Tibial nerve (tissue), 4 donors: Measurements from ENCODE around the gene SNX8. TPM values are rescaled to one million over a fixed set of nuclear protein-coding genes. Genes with fewer than 3 reads are reported as not detected.

ENCODE experiments used
- DNase-seq, 2 donors: peaks; one replicate each; pipeline ENCODE4 v3.0.0-alpha.2; 2019; ENCODE audit warnings: low spot score in 2 of 2
- H3K27ac ChIP-seq, 4 donors: fragments of 200-600 bp; sonication (generic) in 3 of 4; one replicate each; pipeline ENCODE4 v1.5.1; 2017 to 2019; ENCODE audit warnings: mild to moderate bottlenecking in 1 of 4
- H3K27me3 ChIP-seq, 2 donors: fragments of 200-600 bp; sonication (generic) in 1 of 2; one replicate each; pipeline versions ENCODE4 v1.5.1 to v1.6.0; 2017 to 2019
- H3K36me3 ChIP-seq, 3 donors: fragments of 200-600 bp; sonication (generic); one replicate each; pipeline ENCODE4 v1.5.1; 2018 to 2019
- H3K4me1 ChIP-seq, 4 donors: fragments of 200-600 bp; sonication (generic) in 3 of 4; one replicate each; pipeline ENCODE4 v1.5.1; 2017 to 2019
- H3K4me3 ChIP-seq, 4 donors: fragments of 200-600 bp; sonication (generic) in 3 of 4; one replicate each; pipeline ENCODE4 v1.5.1; 2017 to 2019; ENCODE audit warnings: mild to moderate bottlenecking in 1 of 4, moderate library complexity in 1 of 4
- H3K9me3 ChIP-seq, 4 donors: fragments of 200-600 bp; sonication (generic) in 3 of 4; one replicate each; pipeline ENCODE4 v1.5.1; 2017 to 2019
- CTCF ChIP-seq, 5 experiments: fragments of 200-600 bp in 3 of 5; fragments of 450-650 bp in 2 of 5; sonication (generic) in 3 of 5; IDR thresholded peaks; one replicate each; pipeline ENCODE4 v1.5.1; 2016 to 2019; ENCODE audit warnings: antibody characterized with exemption in 5 of 5, mild to moderate bottlenecking in 3 of 5, moderate library complexity in 2 of 5
- EP300 ChIP-seq, 2 donors: sonication (generic); formaldehyde crosslinking; IDR thresholded peaks; one replicate each; pipeline ENCODE4 v1.6.1; 2017; ENCODE audit warnings: antibody characterized with exemption in 2 of 2, mild to moderate bottlenecking in 1 of 2
- POLR2A ChIP-seq, 2 donors: fragments of 450-650 bp; IDR thresholded peaks; one replicate each; pipeline ENCODE4 v1.6.1; 2017; ENCODE audit warnings: antibody characterized with exemption in 2 of 2, mild to moderate bottlenecking in 2 of 2, moderate library complexity in 2 of 2
- WGBS, 2 donors: methylation state at CpG; one replicate each; pipeline ENCODE4 v1.1.5; 2018; 5-methylcytosine and 5-hydroxymethylcytosine counted together
- total RNA-seq, 4 donors: library from RNA; depleted of rRNA; stranded (reverse); fragments of >200 nt; gene quantifications; one replicate each; pipeline ENCODE4 v1.1.0, GENCODE V29; 2016

The SNX8 gene
- total RNA-seq, 4 donors from 2014 or later = 8.6 to 39.6 (median 18.9) TPM

DNA sequence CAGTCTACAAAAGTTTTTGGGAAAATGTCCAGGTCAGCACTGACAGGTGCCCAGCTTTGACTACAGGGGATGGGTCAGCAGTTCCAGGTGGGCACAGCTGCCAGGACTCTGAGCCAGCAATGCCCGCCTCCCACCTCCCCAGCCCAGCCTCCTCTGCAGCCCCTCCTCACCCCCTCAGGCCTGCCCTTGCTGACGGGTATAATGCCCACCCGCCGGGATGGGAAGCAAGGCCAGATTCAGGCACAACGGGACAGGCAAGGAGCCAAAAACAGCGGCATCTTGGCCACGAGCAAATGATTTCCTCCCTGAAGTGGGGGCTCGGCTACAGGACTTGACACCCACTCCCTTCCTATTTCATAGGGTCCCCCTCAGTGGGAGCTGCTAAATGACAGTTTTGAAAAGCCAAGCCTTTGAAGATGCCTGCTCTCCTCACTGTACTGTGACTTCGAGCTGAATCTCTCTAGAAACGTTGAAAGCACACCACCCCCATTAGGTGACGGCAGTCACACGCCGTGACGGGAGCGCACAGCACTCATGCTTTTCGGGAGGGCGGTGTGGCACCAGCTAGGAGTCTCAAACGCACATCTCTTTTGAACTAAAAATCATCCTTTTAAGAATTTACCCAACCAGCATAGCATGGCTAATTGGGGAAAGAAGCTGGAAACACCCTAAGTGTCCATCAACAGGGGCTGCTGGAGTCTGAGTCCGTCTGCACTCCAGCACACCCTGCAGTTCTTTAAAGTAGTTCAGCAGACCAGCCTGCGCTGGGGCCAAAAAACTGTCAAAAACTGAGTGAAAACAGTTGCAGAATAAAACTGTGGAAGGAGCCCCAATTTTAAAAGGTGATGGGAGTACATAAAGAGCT is 111.1 kb downstream of the SNX8 start:
- Histone ChIP-seq H3K4me3 (no peak overlapping the region), H3K9me3 (no peaks in the 10 kb centered on the region), H3K27me3 (no peaks in the 10 kb centered on the region), H3K4me1 (peaks cover 0 to 9% (median 0%) of the 10 kb centered on the region in 4 donors), H3K27ac (no peak overlapping the region), H3K36me3 (peaks cover 0 to 61% (median 0%) of the 10 kb centered on the region in 3 donors)
- no peak for DNase-seq
- 76 to 79% methylated on average over 19 to 20 of the region's 20 CpGs for WGBS, 2 donors
- TF ChIP-seq CTCF (IDR thresholded peaks at IDR 0.05) = no peak
- no peak for TF ChIP-seq POLR2A (IDR thresholded peaks at IDR 0.05)
- no peak for TF ChIP-seq EP300 (IDR thresholded peaks at IDR 0.05)

DNA sequence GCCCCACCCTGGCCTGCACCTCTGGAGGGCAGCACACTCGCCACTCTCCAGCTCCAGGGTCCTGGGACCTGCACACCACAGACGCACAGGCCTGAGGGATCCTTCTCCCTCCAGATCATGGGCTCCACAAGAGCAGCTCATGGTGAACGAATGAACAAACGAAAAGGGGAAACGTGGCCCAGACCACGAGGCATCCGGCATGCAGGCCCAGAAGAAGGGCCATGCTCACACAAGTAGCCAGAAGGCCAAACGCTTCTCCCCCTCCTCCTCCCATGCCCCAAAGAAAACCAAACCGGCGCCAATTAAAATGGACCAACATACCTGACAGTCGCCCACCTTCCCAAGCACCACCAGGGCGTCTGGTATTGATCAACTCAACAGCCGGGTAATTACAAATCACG is 111.9 kb downstream of the SNX8 start:
- DNase-seq = no peak
- no peak overlapping the region for H3K27ac ChIP-seq
- 83 to 89% methylated on average over 14 of the region's 14 CpGs for WGBS, 2 donors
- H3K4me3 ChIP-seq = no peak overlapping the region
- peaks cover 0 to 60% (median 0%) of the 10 kb centered on the region in 3 donors for H3K36me3 ChIP-seq
- TF ChIP-seq EP300 (IDR thresholded peaks at IDR 0.05) (no peak), CTCF (IDR thresholded peaks at IDR 0.05) (no peak), POLR2A (IDR thresholded peaks at IDR 0.05) (no peak)
- H3K9me3 ChIP-seq = no peaks in the 10 kb centered on the region
- H3K4me1 ChIP-seq = peaks cover 0 to 9% (median 0%) of the 10 kb centered on the region in 4 donors
- H3K27me3 ChIP-seq = no peaks in the 10 kb centered on the region

Other genes with a start within 250 kb of the SNX8 start
- gene MAD1L1, start 81.5 kb downstream of the SNX8 start, total RNA-seq = 100 to 1,000 TPM in 1 of 4 donors, 10 to 100 TPM in 3; 60.3 to 149 (median 73.7) TPM
- 10 to 100 TPM; 13.4 to 24.7 (median 15.8) TPM for gene MRM2, start 72.2 kb downstream of the SNX8 start, total RNA-seq
- gene NUDT1, start 72.2 kb downstream of the SNX8 start, total RNA-seq = 10 to 100 TPM; 12.9 to 37.6 (median 26.6) TPM
- 100 to 1,000 TPM; 124 to 232 (median 147) TPM for gene EIF3B, start 40.4 kb upstream of the SNX8 start, total RNA-seq
- gene CHST12, start 89.2 kb upstream of the SNX8 start, total RNA-seq = 10 to 100 TPM; 21.0 to 29.9 (median 29.3) TPM
- gene GRIFIN, start 162.0 kb upstream of the SNX8 start, total RNA-seq = not detected
- 10 to 100 TPM in 3 of 4 donors, 1 to 10 TPM in 1; 8.8 to 21.6 (median 11.3) TPM for gene LFNG, start 205.3 kb upstream of the SNX8 start, total RNA-seq
- 10 to 100 TPM; 38.0 to 72.9 (median 52.0) TPM for gene BRAT1, start 241.1 kb upstream of the SNX8 start, total RNA-seq
- 10 to 100 TPM; 16.8 to 46.9 (median 26.9) TPM for gene IQCE, start 244.5 kb upstream of the SNX8 start, total RNA-seq